MM.1S (cell line): Measurements from ENCODE around the gene ISL2.

Source experiments
- DNase-seq: peaks from one replicate; pipeline ENCODE4 v3.0.0-alpha.2; 2015
- H2AFZ ChIP-seq: fragments of 300-600 bp; sonication (generic); 2 replicates; pipeline ENCODE4 v1.6.0; 2016; ENCODE audit warnings: antibody characterized with exemption, low read length
- H3F3A ChIP-seq: fragments of 300-600 bp; sonication (generic); 2 replicates; pipeline ENCODE4 v1.6.1; 2016; ENCODE audit warnings: mild to moderate bottlenecking, antibody characterized with exemption, low read length, moderate library complexity, mixed read lengths; ENCODE audit not compliant: insufficient read depth
- H3K27ac ChIP-seq: fragments of 300-600 bp; sonication (generic); 2 replicates; pipeline ENCODE4 v1.5.1; 2016; ENCODE audit warnings: mild to moderate bottlenecking, low read length
- H3K27me3 ChIP-seq: fragments of 300-600 bp; sonication (generic); replicated peaks from 2 replicates; pipeline ENCODE4 v1.6.0; 2016; ENCODE audit warnings: low read length; ENCODE audit not compliant: insufficient read depth
- H3K36me3 ChIP-seq: fragments of 300-600 bp; sonication (generic); replicated peaks from 2 replicates; pipeline ENCODE4 v1.6.1; 2016; ENCODE audit warnings: mild to moderate bottlenecking, low read length, mixed read lengths; ENCODE audit not compliant: insufficient read depth
- H3K4me1 ChIP-seq: fragments of 300-600 bp; sonication (generic); 2 replicates; pipeline ENCODE4 v1.6.1; 2016; ENCODE audit warnings: low read length, mixed read lengths
- H3K4me2 ChIP-seq: fragments of 300-600 bp; sonication (generic); 2 replicates; pipeline ENCODE4 v1.6.0; 2016; ENCODE audit warnings: low read depth, low read length
- H3K4me3 ChIP-seq: fragments of 300-600 bp; sonication (generic); 2 replicates; pipeline ENCODE4 v1.5.1; 2016; ENCODE audit warnings: low read length, mixed read lengths
- H3K79me2 ChIP-seq: fragments of 300-600 bp; sonication (generic); 2 replicates; pipeline ENCODE4 v1.6.1; 2016; ENCODE audit warnings: mixed run types, low read length, mixed read lengths
- H3K9ac ChIP-seq: fragments of 300-600 bp; sonication (generic); 2 replicates; pipeline ENCODE4 v1.6.1; 2016; ENCODE audit warnings: low read length, mixed read lengths
- H3K9me2 ChIP-seq: fragments of 300-600 bp; sonication (generic); replicated peaks from 2 replicates; pipeline ENCODE4 v1.6.1; 2016; ENCODE audit warnings: mild to moderate bottlenecking, low read length, mixed read lengths; ENCODE audit not compliant: insufficient read depth
- H3K9me3 ChIP-seq: fragments of 300-600 bp; sonication (generic); replicated peaks from 2 replicates; pipeline ENCODE4 v1.6.1; 2016; ENCODE audit warnings: mild to moderate bottlenecking, low read length, mixed read lengths; ENCODE audit not compliant: insufficient read depth
- H4K20me1 ChIP-seq: fragments of 300-600 bp; sonication (generic); 2 replicates; pipeline ENCODE4 v1.6.1; 2016; ENCODE audit warnings: mild to moderate bottlenecking, low read length, moderate library complexity, mixed read lengths; ENCODE audit not compliant: insufficient read depth
- EZH2 ChIP-seq: fragments of 300-600 bp; sonication (generic); optimal IDR thresholded peaks from 2 replicates; pipeline ENCODE3; 2017; ENCODE audit warnings: low read depth, mild to moderate bottlenecking, antibody characterized with exemption, low read length, mixed read lengths
- EZH2phosphoT487 ChIP-seq: fragments of 300-600 bp; sonication (generic); IDR thresholded peaks from 2 replicates; pipeline ENCODE4 v1.6.1; 2018; ENCODE audit warnings: antibody characterized with exemption, low read length
- TF ChIP-seq, protein P1 (sequence below): fragments of 300-600 bp; sonication (generic); IDR thresholded peaks from 2 replicates; pipeline ENCODE4 v1.5.1; 2016; ENCODE audit warnings: antibody characterized with exemption, low read length, mixed read lengths

Gene ISL2

DNA sequence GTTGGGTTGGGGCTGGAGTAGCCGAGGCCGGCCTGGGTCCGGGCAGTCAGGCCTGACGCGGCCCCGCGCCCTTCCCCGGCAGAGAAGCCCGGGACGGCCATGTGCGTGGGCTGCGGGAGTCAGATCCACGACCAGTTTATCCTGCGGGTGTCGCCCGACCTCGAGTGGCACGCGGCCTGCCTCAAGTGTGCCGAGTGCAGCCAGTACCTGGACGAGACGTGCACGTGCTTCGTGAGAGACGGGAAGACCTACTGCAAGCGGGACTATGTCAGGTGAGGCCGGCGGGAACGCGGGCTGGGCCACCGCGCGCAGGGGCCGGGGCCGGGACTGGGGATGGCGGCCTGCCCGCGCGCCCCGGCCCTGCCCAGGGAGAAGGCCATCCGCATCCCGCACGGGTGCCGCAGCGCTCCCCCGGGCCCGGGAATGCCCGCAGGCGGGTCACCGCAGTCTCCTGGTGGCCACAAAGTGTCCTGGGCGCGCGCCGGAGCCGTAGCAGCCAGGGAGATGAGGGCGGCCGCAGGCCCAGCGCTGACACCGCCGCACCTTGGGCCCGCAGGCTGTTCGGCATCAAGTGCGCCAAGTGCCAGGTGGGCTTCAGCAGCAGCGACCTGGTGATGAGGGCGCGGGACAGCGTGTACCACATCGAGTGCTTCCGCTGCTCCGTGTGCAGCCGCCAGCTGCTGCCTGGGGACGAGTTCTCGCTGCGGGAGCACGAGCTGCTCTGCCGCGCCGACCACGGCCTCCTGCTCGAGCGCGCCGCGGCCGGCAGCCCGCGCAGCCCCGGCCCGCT lies 1.3 kb downstream of the ISL2 start:
- no peak overlapping the region for H3K27ac ChIP-seq
- TF ChIP-seq EZH2 (no peak), EZH2phosphoT487 (no peak)
- TF ChIP-seq, protein P1, sequence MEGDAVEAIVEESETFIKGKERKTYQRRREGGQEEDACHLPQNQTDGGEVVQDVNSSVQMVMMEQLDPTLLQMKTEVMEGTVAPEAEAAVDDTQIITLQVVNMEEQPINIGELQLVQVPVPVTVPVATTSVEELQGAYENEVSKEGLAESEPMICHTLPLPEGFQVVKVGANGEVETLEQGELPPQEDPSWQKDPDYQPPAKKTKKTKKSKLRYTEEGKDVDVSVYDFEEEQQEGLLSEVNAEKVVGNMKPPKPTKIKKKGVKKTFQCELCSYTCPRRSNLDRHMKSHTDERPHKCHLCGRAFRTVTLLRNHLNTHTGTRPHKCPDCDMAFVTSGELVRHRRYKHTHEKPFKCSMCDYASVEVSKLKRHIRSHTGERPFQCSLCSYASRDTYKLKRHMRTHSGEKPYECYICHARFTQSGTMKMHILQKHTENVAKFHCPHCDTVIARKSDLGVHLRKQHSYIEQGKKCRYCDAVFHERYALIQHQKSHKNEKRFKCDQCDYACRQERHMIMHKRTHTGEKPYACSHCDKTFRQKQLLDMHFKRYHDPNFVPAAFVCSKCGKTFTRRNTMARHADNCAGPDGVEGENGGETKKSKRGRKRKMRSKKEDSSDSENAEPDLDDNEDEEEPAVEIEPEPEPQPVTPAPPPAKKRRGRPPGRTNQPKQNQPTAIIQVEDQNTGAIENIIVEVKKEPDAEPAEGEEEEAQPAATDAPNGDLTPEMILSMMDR = no peak
- H4K20me1 ChIP-seq = no peaks in the 10 kb centered on the region
- H3K4me3 ChIP-seq = peak overlapping the region; percentile 61
- peak overlapping the region; percentile 49; the same call in 1 of the 2 replicates for H2AFZ ChIP-seq
- H3F3A ChIP-seq = no peaks in the 10 kb centered on the region
- H3K4me2 ChIP-seq = peak overlapping the region; percentile 94
- no peak for DNase-seq
- H3K9me3 ChIP-seq = no peaks in the 10 kb centered on the region
- 0 out of 2 replicates have a peak, but pooled peaks cover 6% of the 10 kb centered on the region for H3K27me3 ChIP-seq
- no peaks in the 10 kb centered on the region for H3K9me2 ChIP-seq
- H3K4me1 ChIP-seq = no peaks in the 10 kb centered on the region; the same call in 1 of the 2 replicates
- no peaks in the 10 kb centered on the region for H3K36me3 ChIP-seq
- H3K79me2 ChIP-seq = no peaks in the 10 kb centered on the region
- no peak overlapping the region for H3K9ac ChIP-seq

DNA sequence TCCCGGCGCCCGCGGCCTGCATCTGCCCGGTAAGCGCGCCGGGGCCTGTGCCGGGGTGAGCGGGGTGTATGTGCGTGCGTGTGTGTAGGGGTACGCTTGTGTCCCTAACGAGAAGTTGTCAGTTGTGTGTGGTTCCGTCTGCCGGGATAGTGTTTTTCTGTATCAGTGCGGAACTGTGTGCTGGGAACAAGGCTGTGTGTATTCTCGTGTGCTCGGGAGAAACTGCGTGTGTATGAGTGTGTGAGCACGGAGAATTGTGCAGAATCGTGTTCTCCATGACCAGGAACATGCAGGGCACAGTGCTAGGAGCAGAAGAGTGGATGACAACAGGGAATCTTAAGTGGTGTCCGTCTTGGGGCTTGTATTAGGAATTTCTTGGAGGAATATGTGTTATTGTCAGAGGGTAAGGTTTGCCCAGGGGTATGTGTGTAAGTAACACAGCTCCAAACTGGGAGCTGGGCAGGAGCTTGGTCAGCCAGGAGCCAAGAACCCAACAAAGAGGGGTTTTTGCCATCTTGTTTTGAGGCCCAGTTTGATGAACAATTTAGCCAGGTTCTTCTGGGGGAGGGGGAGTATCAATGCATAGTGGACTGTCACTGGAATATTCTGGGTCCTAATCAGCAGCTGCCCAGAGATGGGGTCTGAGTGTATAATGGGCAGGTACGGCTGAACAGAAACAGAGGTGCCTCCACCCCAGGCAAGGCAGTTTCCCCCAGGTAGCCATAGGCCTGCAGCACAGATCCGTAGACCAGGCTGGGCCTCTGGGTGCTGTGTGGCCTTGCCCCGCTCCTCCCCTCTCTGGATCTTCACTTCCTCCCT lies 2.1 kb downstream of the ISL2 start:
- no peaks in the 10 kb centered on the region for H4K20me1 ChIP-seq
- H3K4me3 ChIP-seq = no peak overlapping the region
- H3K36me3 ChIP-seq = no peaks in the 10 kb centered on the region
- no peaks in the 10 kb centered on the region for H3K9me2 ChIP-seq
- H3K9me3 ChIP-seq = no peaks in the 10 kb centered on the region
- H3K9ac ChIP-seq = no peak overlapping the region
- no peak overlapping the region for H3K4me2 ChIP-seq
- no peaks in the 10 kb centered on the region; the same call in 1 of the 2 replicates for H3K4me1 ChIP-seq
- no peak for DNase-seq
- no peaks in the 10 kb centered on the region for H3F3A ChIP-seq
- H2AFZ ChIP-seq = no peak overlapping the region
- no peak for TF ChIP-seq EZH2
- TF ChIP-seq, protein P1 = no peak
- no peak for TF ChIP-seq EZH2phosphoT487
- no peak overlapping the region for H3K27ac ChIP-seq
- 0 out of 2 replicates have a peak, but pooled peaks cover 6% of the 10 kb centered on the region for H3K27me3 ChIP-seq
- no peaks in the 10 kb centered on the region for H3K79me2 ChIP-seq

DNA sequence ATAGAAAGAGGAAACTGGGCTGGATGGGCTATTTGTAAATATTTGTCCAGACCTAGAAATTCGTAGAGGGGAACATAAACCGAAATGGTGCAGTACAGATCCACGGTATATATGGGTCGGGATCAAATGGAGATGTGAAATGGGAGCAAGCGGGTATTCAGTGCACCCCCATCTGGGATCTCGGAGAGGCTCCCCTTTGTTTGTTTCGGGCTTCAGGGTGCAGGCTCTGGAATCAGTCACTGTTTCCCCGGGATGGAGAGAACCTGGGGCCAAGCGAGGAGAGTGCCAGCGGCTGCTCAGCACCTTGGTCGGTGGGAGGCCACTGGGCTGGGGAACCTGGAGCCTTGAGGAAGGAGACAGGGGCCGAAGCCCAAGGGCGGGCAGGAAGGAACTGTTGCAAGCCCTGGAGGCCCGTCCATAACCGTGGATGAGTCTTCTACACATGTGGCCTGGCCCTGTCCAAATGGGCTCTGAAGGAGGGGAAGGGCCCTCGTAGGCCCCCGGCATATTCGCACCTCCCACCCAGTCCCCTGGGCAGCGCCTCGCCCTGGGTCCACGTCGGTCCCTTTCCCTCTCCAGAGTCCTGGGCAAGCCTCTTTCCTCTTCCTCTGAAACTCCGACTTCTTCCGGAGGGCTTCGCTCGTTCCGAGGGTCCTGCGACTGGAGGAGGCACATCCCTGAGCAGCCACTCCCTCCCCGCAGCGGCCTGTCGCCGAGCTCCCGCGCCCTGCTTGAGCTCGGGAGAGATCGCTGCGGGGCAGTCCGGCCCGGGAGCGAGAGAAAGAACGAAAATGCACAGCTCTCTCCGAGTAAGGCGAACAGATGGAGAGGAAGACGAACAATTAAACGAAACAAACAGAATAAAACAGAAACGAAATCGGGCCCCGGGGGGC lies 3.0 kb downstream of the ISL2 start:
- Histone ChIP-seq H3K4me2 (peak overlapping the region; percentile 94), H3K4me3 (peak overlapping the region; percentile 68), H3F3A (no peaks in the 10 kb centered on the region), H4K20me1 (no peaks in the 10 kb centered on the region), H2AFZ (peak overlapping the region; percentile 80), H3K9me3 (no peaks in the 10 kb centered on the region), H3K36me3 (no peaks in the 10 kb centered on the region), H3K79me2 (no peaks in the 10 kb centered on the region), H3K4me1 (no peaks in the 10 kb centered on the region; the same call in 1 of the 2 replicates), H3K27me3 (0 out of 2 replicates have a peak, but pooled peaks cover 6% of the 10 kb centered on the region), H3K27ac (no peak overlapping the region), H3K9ac (peak overlapping the region; percentile 48; the same call in 1 of the 2 replicates), H3K9me2 (no peaks in the 10 kb centered on the region)
- TF ChIP-seq EZH2phosphoT487 (no peak), EZH2 (no peak)
- TF ChIP-seq, protein P1 = no peak
- no peak for DNase-seq
